Ovary (tissue), 3 donors: ENCODE data around the gene FSTL1.

ENCODE experiments used
- CTCF ChIP-seq, 3 donors: fragments of 450-650 bp in 2 of 3; fragments of 200-600 bp in 1 of 3; IDR thresholded peaks; one replicate each; pipeline versions ENCODE4 v1.5.1 to v1.8.0; 2016 to 2022; ENCODE audit warnings: antibody characterized with exemption in 3 of 3, mild to moderate bottlenecking in 1 of 3
- EP300 ChIP-seq: sonication (generic); formaldehyde crosslinking; IDR thresholded peaks from one replicate; pipeline ENCODE4 v1.6.1; 2017; ENCODE audit warnings: antibody characterized with exemption
- POLR2A ChIP-seq: fragments of 450-650 bp; IDR thresholded peaks from one replicate; pipeline ENCODE4 v1.6.1; 2017; ENCODE audit warnings: antibody characterized with exemption, mild to moderate bottlenecking, moderate library complexity
- donor health status: DM: no; HTN: no; CAD: no.

GRCh38 chr3:120393761-120394160 is 57.0 kb downstream of the FSTL1 start:
- TF ChIP-seq CTCF (IDR thresholded peaks at IDR 0.05) (no peak), POLR2A (no peak), EP300 (no peak)
